ENCODE results near the gene ZDHHC11.
"Not testable (repeated sequence)": the region's sequence is repeated elsewhere in the genome, so short reads cannot be mapped to it uniquely, and the experiment has no call there.

Gene ZDHHC11

DNA sequence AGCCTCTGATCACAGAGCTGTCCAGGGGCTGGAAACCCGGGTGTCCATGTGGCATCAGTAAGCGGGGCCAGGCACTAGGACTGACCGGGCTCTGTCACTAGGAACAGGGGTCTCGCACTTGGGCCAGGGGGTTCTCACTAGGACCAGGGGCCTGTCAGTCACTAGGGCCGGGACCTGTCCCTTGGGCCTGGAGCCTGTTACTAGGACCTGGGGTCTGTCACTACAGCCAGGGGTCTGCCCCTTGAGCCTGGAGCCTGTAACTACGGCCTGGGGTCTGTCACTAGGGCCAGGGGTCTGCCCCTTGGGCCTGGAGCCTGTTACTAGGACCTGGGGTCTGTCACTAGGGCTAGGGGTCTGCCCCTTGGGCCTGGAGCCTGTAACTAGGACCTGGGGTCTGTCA lies 76.5 kb downstream of the ZDHHC11 start:
- not testable (repeated sequence) for DNase-seq

DNA sequence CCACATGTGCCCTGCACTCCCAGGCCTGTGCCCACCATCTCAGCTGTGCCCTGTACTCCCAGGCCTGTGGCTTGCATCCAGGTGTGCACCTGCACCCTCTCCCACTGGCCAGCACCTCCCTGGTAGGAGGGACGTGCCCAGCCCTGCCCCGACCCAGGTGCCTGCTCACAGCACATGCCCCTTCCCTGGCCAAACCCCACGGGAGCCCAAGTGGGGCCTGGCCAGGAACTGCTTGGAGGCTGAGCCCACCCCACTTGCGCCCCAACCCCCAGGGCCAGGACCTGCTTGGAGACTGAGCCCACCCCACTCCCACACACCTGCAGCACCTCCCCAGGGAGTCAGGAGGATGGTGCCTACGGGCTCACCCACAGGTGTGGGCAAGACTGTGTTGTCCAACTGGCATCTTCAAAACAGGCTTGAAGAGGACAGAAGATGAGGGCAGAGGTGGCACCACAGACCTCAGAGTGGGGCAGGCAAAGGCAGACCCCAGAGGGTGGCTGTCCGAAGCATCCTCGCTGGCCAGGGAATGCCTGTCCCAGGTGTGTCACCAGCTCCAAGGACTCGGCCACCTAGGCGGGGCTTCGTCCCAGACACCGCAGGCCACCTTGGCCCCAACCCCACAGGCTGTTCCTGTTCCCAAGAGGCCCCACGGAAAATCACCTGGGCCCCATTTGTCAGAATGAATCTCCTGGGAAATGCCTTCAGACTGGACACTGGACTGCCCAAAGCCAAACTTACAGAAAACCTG lies 77.1 kb downstream of the ZDHHC11 start:
- DNase-seq: no peak

DNA sequence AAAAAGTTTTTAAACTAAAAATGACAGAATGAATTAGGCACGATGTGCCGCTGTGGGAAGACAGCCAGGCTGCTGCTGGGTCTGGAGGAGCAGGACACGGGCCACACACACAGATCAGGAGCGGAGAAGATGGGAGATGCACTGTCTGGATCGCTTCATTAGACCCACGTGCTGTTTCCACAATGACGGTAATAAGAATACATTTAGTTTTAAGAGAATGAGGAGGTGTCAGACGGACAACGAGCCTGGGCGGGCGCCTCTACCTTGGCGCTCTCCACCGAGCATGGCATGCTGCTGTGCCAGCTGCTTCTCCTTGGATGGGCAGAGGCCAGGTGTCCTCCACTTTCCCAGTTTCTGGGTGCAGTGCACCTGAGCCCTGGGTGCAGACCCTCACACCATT lies 77.9 kb downstream of the ZDHHC11 start:
- DNase-seq: not testable (repeated sequence)

DNA sequence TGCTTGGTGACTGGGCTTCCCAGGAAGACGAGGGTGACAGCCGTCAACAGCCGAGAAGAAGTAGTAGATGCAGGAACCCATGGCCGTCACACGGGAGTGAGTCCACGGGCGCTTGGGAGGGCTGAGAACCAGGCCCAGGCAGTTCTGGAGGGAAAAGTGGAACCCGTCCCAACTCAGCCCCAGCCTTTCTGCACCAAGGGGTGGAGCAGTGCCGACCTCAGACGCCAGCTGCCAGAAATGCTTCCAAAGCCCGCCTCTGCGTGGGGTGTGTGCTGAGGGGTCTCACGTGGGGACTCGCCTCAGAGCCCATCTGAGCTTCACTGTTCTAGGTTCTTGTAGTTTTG lies 78.3 kb downstream of the ZDHHC11 start:
- not testable (repeated sequence) for DNase-seq

DNA sequence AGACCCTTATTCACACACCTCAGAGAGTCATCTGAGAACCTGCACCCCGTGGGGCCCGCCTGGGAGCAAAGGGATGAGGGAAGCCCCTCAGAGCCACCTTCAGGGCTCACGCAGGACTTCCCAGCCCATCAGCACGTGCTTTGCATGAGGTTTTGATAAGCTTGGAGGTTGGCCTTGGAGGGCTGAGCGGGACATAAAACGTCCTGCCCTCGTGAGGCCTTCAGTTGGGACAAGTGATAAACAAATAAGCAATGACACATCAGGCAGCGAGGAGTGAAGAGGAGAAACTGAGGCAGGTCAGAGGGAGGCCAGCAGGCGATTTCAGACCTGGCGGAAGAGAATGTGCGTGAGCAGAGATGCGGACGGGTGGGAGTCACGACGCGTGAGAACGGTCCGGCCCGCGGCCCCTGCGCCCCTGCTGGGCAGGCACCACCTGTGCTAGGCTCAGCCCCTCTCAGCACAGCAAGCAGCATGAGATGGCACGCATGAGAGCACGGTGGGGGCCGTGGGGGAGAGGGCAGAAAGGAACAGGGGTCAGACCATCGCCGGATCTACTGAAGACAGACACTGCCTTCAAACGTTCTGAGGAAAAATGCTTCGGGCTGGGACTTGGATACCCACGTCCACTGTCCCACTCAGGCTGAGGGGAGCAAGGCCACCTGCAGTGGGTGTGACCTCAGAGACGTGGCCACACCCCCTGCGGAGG lies 78.8 kb downstream of the ZDHHC11 start:
- DNase-seq: not testable (repeated sequence)

DNA sequence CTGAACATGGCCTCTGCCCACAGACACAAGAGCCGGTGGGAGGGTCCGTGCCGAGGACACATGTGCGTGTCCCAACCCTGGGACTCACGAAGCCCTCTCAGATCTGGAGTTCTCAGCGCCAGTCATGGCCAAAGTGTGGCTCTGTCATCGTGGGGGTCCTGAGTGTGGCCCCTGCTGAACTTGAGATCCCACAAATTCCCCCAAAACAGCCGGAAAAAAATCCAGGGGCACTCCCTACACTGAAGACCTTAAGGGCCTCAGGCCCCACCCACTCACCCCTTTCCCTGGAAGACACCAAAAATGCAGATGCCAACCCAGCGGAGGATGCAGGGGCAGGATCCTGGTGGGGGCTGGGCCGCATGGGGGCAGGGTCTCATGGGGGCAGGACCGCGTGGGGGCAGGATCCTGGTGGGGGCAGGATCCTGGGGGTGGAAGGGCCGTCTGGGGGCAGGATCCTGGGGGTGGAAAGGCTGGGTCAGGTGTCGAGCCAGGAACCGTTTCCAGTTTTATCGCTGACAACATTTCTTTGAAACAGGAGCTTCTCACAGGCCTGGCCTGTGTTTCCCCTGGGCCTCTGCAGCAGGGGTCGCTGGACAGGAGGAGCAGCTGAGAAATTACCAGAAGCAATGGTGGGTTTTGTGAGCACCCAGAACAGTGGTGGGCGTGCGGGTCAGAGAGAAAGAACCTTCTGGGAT lies 79.6 kb downstream of the ZDHHC11 start:
- not testable (repeated sequence) for DNase-seq

DNA sequence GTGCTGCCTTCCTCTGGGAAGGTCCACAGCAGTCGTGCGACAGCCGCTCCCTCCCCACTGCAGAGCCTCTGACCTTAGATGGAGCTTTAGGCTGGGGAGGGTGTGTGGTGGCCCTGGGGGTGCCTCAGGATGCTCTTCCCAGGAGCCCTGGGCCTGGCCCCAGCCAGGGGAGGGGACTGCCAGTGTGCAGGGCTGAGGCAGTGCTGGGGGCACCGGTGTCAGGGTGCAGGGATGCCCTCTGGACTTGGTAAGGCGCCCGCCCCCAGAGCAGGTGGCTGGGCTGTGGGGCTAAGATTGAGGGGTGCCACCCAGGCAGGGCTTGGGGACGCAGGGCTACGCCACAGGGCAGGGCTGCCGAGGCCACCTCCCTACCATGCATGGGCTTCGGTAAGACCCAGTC lies 80.2 kb downstream of the ZDHHC11 start:
- DNase-seq: not testable (repeated sequence)

DNA sequence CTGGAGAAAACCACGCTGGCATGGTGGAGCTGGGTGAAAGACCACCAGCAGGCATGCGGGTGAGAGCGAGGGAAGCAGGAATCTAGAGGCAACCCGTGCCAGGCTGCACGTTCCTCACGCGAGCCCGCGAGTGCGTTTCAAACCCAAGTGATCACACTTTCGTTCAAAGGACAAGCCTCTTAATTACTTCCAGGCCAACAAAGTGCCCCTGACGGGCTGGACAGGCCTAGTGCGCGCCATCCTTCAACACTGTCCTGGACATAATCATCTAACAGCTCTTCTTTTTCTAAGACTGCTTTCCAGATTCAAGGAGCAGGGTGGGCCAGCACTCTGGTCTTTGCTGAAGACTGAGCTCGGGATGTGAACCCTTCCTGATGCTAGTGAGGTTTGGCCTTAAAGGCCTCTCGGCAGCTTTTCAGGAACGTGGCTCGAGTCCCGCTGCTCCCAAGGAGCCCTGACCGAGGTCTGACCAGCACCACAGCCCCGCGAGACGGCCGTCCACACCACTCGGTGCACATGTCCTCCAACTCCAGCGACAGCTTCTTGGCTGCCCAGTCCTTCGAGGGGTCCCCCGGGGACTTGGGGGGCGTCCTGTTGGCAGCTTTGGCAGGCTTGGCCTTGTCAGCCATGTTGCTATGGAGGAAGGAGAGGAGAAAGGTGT lies 81.2 kb downstream of the ZDHHC11 start:
- not testable (repeated sequence) for DNase-seq

DNA sequence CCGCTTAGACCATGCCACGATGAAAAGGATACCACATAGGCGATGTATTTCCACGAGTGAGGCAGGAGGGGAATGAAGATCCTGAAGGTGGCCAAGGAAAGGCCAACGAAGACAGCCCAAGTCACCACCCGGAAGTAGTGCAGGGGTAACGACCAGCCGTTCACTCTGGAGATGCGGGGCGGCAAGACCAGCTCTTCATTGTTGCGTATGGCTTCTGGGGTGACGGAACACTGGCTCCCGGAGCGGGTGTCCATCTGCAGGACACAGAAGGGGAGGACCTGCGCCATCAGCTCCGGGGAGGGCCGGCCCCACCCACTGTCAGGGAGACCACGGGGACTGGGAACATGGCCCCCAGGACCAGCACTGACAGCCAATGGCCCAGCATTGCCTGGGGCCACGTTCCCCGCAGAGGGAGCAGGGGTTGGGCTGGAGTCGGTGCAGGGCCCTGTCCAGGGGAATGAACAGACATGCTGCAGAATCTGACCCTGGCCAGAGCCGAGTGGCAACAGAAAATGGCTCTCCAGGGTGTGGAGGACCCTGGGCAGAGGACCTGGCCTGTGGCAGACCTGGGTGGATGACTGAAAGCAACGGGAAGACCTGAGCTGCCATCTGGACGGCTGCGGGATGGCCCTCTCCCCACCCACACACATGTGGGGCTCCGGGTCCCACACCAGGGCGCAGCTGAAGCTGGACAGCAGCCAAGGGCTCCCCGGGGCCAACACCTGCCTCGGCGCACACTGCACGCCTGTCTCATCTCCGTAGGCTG lies 83.9 kb downstream of the ZDHHC11 start:
- DNase-seq: no peak

DNA sequence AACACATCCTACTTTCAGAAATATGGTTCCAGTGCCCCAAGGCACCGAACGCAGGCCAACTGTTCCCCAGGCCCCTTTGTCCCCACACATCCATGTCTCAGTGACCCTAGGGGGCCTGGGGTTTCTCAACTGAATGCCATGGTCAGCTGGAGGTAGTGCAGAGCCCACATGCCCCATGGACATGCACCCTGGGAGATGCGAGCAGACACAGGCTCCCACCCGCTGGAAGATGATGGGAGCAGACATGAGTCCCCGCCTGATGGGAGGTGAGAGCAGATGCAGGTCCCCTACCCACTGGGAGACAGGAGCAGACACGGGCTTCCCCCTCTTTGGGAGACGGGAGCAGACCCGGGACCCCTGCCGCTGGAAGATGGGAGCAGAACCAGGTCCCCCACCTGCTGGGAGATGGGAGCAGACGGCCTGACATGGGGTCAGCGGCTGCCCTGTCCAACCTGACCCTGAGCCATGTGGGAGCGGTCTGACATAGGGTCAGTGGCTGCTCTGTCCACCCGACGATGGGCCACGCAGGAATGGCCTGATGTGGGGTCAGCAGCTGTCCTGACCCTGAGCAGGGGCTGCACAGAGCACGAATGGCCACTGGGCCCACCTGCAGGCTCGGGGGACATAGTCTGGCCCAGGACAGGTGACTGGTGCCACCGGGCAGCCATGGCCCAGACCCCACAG lies 84.7 kb downstream of the ZDHHC11 start:
- DNase-seq: no peak

DNA sequence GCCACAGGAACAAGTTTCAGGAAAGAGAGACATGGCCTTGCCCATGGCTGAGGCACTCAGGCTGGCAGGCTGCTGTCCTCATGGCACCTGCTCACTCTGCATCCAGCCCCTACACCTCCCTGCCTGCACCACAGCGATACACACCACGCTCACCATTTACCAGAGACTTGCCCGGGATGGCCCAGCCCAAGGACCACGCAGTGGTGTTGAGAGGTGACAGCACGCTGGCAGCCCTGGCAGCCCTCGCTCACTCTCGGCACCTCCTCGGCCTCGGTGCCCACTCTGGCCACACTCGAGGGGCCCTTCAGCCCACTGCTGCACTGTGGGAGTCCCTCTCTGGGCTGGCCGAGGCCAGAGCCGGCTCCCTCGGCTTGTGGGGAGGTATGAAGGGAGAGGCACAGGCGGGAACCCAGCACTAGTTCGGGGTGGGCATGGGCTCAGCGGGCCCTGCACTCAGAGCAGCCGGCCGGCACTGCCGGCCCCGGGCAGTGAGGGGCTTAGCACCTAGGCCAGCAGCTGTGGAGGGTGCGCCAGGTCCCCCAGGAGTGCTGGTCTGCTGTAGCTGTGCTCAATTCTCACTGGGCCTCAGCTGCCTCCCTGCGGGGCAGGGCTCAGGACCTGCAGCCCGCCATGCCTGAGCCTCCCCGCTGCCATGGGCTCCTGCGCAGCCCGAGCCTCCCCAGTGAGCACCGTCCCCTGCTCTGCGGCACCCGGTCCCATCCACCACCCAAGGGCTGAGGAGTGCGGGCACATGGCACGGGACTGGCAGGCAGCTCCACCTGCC lies 86.6 kb downstream of the ZDHHC11 start:
- no peak for DNase-seq

DNA sequence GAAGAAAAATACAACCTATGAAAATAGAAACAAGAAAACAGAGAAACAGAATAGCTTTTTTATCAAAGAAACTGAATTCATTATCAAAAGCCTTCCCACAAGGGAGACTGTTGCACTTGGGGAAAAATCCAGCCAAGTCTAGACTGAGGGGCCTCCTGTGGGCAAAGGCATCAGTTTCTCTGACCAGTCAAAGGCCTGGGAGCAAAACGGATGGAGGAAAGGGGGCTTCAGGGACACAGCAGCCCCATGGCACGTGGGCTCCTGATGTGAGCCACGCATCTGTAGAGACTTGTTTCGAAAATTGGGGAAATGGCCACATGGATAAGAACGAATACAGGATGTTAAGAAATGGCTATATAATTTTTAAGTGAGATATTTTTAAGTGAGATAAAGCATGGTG lies 87.4 kb downstream of the ZDHHC11 start:
- no peak for DNase-seq

DNA sequence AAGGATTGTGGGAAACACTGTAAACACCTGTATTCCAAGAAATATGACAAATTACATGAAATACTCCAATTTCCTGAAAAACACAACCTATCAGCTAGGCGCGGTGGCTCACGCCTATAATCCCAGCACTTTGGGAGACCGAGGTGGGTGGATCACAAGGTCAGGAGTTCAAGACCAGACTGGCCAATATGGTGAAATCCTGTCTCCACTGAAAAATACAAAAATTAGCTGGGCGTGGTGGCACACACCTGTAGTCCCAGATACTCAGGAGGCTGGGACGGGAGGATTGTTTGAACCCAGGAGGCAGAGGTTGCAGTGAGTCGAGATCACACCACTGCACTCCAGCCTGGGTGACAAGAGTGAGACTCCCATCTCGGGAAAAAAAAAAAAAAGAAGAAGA lies 87.8 kb downstream of the ZDHHC11 start:
- DNase-seq: not testable (repeated sequence)

DNA sequence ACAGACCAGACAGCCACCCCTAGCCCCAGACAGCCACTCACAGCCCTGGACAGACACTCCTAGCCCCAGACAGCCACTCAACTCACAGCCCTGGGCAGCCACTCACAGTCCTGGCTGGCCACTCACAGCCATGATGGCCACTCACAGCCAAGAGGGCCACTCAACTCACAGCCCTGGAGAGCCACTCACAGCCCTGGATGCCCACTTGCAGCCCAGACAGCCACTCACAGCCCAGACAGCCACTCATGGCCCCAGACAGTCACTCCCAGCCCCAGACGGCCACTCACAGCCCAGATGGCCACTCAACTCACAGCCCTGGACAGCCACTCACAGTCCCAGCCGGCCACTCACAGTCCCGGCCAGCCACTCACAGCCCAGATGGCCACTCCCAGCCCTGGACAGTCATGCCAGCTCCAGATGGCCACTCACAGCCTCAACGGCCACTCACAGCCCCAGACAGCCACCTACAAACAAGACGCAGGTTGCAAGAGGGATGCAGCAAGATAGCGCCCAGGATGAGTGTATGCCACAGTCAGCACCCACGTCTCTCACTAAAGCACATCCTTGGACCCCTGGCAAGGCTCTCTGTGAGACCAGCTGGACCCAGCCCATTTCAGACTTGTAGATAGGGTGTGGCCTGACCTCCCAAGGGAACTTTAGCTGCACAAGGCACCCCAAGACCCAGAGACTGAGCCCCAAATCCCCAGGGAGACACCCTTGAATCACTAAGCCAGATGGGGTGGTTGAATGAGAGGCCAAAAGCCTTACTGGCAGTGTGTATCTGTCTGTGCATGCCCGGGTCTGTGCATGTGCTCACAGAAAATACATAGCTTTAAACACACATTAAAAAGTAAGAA lies 88.7 kb downstream of the ZDHHC11 start:
- no peak for DNase-seq

DNA sequence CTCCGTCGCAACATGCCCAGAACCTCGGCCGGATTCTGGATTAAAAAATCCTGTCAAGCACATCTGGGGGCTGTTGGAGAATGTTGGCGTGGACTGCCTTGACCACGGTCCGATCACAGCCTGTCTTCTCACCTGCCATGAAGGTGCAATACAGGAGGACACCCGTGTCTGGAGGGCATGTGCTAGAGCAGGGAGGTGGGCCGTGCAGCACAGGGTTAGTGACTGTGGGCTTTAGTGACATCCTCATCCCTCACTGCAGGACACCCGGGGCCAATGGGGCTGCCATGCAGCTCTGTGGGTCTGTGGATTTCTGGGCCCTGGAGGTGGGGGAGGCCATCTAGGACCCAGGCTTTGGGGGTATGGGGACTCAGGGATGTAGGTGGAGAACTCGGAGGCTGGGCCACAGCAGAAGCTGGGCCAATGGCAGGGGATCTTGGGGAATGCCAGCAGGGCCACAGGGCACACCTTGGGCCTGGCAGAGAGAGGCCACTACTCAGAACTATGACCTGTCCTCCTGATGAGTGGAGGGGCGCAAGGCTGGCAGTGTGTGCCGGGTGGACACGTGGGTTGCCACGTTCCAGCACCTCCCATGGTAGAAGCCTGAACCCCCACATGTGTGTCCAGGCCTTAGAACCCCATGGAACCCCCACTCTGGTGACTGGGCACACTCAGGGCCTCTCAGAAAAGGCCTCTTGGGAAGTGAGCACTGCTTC lies 89.6 kb downstream of the ZDHHC11 start:
- DNase-seq: no peak

DNA sequence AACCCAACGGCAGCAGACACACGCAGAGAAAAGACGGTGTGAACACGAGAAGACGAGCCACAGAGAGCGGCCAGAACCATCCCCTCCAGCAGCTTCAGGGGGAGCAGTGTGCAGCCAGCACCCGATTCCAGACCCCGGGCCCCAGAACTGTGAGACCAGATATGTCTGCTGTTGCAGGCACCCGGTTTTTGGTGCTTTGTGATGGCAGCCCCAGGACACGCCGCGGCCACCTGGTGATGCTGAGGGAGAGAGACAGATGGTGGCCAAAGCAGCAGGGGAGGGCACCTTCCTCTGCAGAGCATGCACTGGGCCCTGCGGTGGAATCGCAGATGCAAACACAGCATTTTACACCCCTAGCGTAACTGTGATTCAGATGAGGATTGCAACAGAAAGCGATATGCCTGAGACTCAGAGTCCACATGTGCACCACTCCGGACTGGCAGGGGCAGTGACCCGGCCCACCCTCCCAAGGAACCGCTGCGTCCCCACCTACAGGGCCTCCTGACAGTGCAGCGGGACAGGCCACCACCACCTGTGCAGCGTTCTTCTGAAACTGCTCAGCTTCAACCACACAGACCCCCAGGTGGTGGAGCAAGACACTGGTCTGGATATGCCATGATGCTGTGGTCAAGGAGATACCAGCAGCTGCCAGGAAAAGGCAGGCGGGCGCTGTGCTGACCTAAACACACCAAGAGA lies 90.3 kb downstream of the ZDHHC11 start:
- no peak for DNase-seq

DNA sequence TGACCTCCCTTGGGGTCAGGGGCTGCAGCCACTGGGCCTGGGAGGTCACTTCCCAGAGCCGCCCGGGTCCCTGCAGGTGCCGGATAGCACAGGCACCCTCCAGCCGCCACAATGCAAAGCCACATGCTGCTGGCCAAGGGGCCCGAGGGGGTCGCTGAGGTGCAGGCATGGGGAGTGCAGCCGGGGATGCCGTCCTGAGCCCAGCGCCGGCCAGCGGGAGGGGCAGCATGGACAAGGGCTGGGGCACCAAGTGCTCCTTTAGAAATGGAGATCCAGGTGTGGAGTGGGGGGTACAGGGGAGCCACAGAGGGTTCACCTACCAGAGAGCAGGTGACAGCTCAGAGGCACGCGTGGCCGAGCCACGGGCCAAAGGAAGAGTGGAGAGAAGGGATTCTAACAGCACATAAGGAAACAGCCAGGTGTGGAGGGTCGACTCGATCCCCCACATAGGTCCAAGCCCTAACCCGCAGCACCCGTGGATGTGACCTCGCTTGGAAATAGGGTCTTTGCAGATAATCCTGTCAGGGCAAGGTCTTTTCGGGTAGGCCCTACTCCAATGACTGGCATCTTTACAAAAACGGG lies 90.9 kb downstream of the ZDHHC11 start:
- DNase-seq: no peak

DNA sequence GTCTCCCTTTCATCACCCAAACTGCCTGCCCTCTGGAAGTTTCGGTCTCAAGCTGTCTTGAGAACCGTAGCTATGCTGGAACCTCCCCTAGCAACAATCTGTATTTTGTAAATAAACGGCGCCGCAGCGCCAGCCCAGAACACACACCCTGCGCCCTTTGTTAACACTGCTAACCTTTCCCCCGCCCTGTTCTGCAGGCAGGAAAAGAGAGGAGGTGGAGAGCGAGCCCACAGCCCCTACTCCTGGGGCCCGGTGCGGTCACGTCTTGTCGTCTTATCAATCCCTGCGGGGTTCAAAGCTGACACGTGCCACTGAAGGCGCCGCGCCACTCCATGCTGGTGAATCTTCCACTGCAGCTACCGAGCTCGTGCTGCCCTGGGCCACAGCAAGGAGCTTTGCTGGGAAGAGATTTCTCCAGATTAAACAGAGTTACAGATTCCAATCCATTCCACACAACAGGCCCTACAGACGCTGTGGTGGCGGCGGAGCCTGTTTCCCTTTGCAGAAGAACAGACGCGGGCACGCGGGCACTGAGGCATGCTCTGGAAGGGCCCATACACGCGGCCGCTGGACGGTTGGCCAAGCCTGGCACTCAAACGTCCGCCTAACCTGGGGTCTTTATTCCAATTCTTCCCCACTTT lies 91.6 kb downstream of the ZDHHC11 start:
- DNase-seq: no peak
